Bronchial epithelial cell (primary cell): ENCODE measurements around the gene IFFO2. TPM values are rescaled to one million over a fixed set of nuclear protein-coding genes. Genes with fewer than 3 reads are reported as not detected.

Source experiments
- DNase-seq: peaks from one replicate; pipeline ENCODE4 v3.0.0-alpha.2; 2010; ENCODE audit warnings: low read depth
- FAIRE-seq: peaks from 2 replicates; lab custom pipeline; 2011; peaks lifted over from hg19 to GRCh38; lab: Jason Lieb, UNC
- H3K27me3 ChIP-seq: 2 replicates; pipeline ENCODE4 v1.5.1; 2011; ENCODE audit warnings: low read length; ENCODE audit not compliant: control insufficient read depth, insufficient read depth
- H3K36me3 ChIP-seq: 2 replicates; pipeline ENCODE4 v1.5.1; 2011; ENCODE audit warnings: low read length; ENCODE audit not compliant: control insufficient read depth, insufficient read depth
- H3K4me3 ChIP-seq: 2 replicates; pipeline ENCODE4 v1.5.1; 2011; ENCODE audit warnings: mild to moderate bottlenecking, low read depth, low read length, control low read depth
- CTCF ChIP-seq: IDR thresholded peaks from 2 replicates; pipeline ENCODE4 v1.5.1; 2011; ENCODE audit warnings: mild to moderate bottlenecking, moderate library complexity, low read length, control low read depth, inconsistent platforms; ENCODE audit not compliant: insufficient read depth, severe bottlenecking
- total RNA-seq: library from RNA; depleted of rRNA; stranded (reverse); fragments of >200 nt; gene quantifications from 2 replicates; pipeline ENCODE4 v1.2.1, GENCODE V29; 2014

The IFFO2 gene
- total RNA-seq, 1 donor from 2014 or later: 11.8 TPM

- Histone ChIP-seq H3K27me3 (no peaks in the 10 kb centered on the region), H3K4me3 (no peak overlapping the region), H3K36me3 (peaks cover 55% of the 10 kb centered on the region)
- no peak for FAIRE-seq
- TF ChIP-seq CTCF: no peak
- no peak for DNase-seq
These were observed 43.9 kb downstream of the IFFO2 start for GRCh38 chr1:18912550-18912949.

DNA sequence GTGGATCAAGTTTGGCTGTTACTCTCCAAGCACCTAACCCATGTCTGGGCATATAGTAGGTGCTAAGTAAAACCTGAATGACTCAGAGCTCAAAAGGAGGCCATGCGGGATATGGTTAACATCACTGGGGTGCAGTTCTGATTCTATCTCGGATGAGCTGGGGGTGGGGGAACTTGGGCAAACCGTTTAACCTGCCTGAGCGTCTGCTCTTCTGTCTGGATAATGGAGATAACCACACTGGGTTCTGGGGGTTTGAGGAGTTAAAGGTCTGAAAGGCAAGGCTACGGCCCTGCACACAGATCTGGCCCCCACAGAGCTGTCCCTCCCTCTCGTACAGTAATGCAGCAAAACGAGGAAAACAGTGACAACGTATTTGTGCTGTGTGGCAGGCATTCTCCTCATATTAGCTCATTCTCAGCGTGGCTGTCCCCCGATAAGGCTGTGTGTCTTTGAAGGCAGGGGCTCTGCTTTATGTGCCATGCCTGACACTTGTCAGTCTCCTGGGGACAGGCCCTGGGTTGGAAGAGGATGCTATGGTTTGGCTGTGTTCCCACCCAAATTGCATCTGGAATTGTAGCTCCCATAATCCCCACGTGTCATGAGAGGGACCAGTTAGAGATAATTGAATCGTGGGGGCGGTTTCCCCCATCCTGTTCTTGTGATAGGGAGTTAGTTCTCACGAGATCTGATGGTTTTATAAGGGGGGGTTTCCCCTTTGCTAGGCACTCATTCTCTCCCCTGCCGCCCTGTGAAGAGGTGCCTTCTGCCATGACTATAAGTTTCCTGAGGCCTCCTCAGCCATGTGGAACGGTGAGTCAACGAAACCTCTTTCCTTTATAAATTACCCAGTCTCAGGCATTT lies 47.3 kb downstream of the IFFO2 start:
- Histone ChIP-seq H3K27me3 (no peaks in the 10 kb centered on the region), H3K4me3 (no peak overlapping the region), H3K36me3 (peaks cover 41% of the 10 kb centered on the region)
- FAIRE-seq (peak; percentile 50), DNase-seq (no peak)
- no peak for TF ChIP-seq CTCF

DNA sequence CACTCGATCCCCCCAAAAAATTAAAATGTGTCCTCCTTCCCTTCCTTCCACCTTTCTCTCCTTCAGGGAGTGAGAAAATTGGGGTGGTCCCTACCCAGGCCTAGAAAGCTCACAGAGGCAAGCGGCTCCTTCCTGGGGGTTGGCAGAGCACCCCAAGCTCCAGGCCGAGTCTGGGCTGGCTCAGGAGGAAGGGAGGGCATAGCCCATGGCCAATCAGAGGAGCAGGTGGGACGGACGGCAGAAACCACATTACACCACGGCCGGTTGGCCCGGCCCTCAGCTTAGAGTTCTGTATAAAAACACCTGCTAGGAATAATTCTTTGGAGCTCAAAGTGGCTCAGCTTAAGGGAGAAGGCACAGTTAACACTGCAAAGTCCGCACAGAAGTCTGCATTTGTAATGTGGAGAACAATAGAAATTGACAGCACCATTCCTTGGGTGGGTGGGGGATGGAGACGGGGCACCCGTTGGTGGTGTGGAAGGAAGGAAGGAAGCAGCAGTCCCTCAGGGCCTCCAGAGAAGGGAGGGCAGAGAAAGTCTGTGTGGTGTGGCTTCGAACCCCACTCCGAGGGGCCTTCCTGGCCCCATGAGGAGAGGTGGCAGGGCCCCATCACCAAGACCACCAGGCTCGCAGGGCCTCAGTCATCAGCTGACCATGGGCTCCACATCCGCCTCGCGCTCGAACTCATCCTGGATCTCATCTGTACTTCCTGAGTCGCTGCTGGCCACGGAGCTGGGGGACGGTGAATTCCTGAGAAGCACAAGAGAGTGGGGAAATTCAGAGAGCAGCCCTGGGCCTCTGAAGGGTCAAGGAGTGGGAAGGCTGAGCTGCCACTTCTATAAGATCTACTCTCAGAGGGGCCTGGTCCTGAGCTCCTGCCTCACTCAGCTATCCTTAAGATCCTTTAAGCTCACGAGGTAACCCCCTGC lies 48.3 kb downstream of the IFFO2 start:
- FAIRE-seq: no peak

GRCh38 chr1:18907021-18907916 lies 49.2 kb downstream of the IFFO2 start:
- DNase-seq (peak; percentile 43), FAIRE-seq (no peak)
- Histone ChIP-seq H3K27me3 (no peaks in the 10 kb centered on the region), H3K4me3 (no peak overlapping the region), H3K36me3 (peaks cover 35% of the 10 kb centered on the region)
- TF ChIP-seq CTCF: peak; percentile 63

More for the DNA sequence above, 48.3 kb downstream of the IFFO2 start:
- DNase-seq: no peak
- Histone ChIP-seq H3K36me3 (peaks cover 41% of the 10 kb centered on the region), H3K4me3 (no peak overlapping the region), H3K27me3 (no peaks in the 10 kb centered on the region)
- no peak for TF ChIP-seq CTCF

- H3K36me3 ChIP-seq: peaks cover 10% of the 10 kb centered on the region
These were observed 53.2 kb downstream of the IFFO2 start for GRCh38 chr1:18903291-18903756.

More at GRCh38 chr1:18903291-18903756, 53.2 kb downstream of the IFFO2 start:
- H3K4me3 ChIP-seq: peak overlapping the region; percentile 73
- no peak for TF ChIP-seq CTCF
- DNase-seq: no peak
- no peaks in the 10 kb centered on the region for H3K27me3 ChIP-seq
- no peak for FAIRE-seq
